ENCODE measurements around the gene ANGPT4.
"Not testable (repeated sequence)": the region's sequence is repeated elsewhere in the genome, so short reads cannot be mapped to it uniquely, and the experiment has no call there.

Gene ANGPT4

DNA sequence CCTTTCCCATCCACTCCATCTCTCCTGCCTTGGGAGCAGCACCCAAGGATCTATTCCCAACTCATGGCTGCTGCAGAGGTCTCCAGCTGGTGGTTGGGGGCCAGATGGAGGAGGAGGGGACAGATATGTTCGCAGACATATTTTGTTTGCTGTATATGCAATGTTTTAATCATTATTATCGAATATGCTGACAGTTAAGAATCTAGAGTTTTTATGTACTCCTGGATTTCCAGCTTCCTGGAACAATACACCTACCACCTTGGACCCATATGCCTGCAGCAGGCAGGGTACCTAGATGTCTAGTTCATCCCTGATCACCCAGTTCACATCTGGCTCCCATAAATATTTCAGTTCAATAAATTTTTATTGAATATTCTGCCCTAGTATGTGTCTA is 73.6 kb downstream of the ANGPT4 start:
- no peak for FAIRE-seq

DNA sequence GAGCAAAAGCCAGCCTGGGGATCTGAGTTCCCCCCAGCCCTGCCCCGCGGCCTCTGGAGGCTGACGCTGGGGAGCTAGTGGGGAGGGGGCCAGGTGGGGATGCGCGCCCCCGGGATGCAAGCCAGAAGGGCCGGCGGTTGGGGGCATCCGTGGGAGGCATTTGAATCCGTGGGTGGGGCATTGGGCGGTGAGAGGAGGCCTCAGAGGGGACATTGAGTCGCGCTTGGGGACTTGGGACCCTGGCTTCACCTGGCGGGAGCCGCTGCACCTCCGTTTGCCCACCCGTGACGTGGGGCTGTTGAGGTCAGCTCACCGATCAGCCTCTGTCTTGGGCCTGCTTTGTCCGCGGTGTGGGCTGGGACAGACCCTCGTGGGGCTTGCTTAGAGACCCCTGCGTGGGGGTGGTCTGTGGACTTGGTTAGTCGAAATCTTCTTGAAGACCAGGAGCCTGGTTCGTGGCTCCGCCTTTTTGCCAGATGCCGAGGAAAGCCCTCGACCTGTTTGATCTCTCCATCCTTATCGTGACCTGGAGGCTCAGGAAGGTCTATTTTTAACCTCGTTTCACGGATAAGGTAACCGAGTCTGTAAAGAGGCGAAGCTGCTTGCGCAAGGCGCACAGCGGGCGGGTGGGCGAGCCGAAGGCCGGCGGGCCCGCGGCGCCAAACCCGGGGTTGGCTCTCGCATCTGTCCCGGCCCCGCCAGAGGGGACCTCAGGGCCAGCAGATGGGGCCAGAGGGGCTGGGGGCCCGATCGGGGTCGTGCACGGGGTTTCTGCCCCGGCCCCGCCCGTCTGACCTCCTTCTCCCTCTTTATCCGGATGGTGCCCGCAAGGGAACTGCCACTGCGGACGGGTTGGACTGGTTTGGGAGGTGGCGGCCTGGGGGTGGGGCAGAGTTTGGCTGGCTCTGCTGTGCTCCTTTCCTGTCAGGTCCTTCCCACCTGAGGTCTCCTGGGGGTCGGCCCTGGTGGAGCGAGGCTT is 74.3 kb downstream of the ANGPT4 start:
- no peak for FAIRE-seq

- no peak for FAIRE-seq
Measured at GRCh38 chr20:840858-841567, 75.1 kb downstream of the ANGPT4 start.

GRCh38 chr20:840503-840857 is 75.7 kb downstream of the ANGPT4 start:
- no peak for FAIRE-seq

DNA sequence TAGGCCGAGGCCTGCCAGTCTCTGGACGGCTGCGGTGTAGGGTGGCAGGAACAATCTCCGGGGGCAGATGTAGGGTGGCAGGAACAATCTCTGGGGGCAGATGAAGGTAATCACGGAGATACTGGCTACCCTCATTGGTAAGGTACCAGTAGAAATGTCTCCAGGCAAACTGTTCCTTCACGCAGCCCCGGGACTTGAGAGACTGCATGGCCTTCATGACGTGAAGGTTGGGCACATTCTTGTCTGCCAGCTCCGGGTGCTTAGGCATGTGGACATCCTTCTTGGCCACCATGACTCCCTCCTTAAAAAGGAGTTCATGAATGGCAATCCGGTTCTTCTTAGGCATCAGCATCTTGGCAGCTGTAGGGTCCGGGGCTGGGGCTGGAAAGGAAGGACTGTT is 76.5 kb downstream of the ANGPT4 start:
- no peak for FAIRE-seq

DNA sequence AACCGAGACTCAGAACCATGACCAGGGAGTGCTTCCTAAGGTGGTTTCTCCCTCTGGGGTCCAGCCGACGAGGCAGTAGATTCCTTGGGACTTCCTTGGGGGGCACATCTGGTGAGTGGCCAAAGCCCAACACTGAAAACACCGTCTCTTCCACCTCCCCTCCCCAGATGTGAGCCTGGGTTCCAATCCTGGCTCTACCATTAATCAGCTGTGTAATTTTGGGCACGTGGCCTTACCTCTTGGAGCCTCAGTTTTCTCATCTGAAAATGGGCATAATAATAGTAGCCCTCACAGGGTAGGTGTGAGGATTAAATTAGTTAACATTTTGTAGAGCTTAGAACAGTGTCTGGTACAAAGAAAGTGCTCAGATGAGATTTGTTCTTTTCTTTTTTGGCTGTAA is 77.1 kb downstream of the ANGPT4 start:
- FAIRE-seq: no peak

GRCh38 chr20:836190-836589 is 79.9 kb downstream of the ANGPT4 start:
- FAIRE-seq: no peak

- no peak for FAIRE-seq
Measured at GRCh38 chr20:835608-836045, 80.5 kb downstream of the ANGPT4 start.

DNA sequence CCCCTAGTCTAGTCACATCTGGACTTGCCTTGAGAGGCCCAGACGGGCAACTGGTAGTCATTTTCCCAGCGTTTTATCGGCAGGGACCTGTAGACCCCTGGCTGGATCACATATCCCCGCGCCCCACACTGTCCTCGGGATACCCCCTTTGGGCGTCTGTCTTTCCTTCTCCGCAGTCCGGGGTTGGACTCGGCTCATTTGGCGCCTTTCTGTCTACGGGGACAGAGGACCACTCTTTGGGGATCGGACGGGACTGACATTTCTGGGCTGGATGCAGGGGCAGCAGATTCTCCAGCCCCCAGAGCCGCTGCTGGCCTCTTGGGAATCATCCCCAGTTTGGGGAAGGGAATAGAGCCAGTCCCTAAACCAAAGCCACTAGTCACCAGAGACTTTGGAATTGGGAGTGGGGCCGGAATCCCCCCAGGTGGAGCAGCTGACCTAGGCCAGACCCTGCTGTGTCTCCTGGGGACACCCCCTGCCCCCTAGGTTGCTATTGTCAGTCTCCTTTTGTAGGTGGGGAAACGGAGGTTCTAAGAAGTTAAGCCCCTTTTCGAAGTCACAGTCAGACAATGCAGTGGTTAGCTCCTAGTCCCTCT is 81.9 kb downstream of the ANGPT4 start:
- FAIRE-seq: no peak

- FAIRE-seq: no peak
Measured at GRCh38 chr20:833450-834150, 82.5 kb downstream of the ANGPT4 start, which contains the start of gene FAM110A. FAM110A (plus strand) TSS chr20:833715; CDS start chr20:844805, 11,090 bp downstream.

GRCh38 chr20:833121-833449 is 83.0 kb downstream of the ANGPT4 start:
- FAIRE-seq: no peak

GRCh38 chr20:831956-832355 is 84.2 kb downstream of the ANGPT4 start:
- FAIRE-seq: no peak

DNA sequence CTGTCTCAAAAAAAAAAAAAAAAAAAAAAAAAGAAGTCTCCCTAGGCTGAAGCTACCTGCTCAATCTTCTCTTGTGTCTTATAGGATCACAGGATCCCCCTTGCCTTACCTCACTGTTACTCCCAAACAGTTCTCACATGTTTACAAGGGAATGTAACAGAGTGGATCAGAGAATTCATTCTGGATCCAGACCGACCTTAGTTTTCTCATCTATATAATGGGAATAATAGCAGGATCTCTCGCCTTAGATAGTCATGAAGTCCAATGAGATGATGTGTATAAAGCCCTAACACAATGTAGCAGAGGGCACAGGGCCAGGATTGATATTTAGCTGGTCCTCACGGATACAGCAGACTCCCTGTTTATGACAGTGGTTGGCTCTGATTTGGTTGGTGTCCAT is 84.9 kb downstream of the ANGPT4 start:
- FAIRE-seq: no peak

GRCh38 chr20:830011-830521 is 86.1 kb downstream of the ANGPT4 start:
- no peak for FAIRE-seq

- no peak for FAIRE-seq
Measured at GRCh38 chr20:829551-829950, 86.6 kb downstream of the ANGPT4 start.

DNA sequence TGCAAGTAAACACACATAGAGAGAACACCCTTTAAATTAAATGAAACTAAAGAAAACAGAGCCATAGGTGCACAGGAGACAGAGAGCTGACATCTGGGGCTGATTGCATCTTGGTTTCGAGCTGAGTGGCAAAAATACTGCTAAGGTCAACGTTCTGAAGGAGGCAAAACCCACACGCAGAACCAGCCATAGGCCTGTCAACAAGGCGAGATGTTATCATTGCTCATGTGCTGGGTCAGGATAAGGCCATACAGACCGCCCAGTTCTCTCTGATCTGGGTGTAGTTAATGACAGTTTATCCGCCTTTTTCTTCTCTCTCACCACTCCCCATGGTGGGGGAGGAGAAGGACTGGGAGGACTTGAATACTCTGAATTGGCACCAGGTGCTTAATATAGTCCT is 87.1 kb downstream of the ANGPT4 start:
- FAIRE-seq: no peak

DNA sequence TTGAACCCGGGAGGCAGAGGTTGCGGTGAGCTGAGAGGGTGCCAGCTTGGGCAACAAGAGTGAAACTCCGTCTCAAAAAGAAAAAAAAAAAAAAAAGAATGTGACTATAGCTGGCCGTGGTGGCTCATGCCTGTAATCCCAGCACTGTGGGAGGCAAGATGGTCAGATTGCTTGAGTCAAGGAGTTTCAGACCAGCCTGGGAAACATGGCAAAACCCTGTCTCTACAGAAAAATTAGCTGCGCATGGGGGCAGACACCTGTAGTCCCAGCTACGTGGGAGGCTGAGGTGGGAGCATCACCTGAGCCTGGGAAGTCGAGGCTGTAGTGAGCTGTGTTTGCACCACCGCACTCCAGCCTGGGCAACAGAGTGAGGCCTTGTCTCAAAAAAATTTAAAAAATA is 88.2 kb downstream of the ANGPT4 start:
- FAIRE-seq: not testable (repeated sequence)

- FAIRE-seq: no peak
Measured at GRCh38 chr20:826695-827323, 89.3 kb downstream of the ANGPT4 start.

DNA sequence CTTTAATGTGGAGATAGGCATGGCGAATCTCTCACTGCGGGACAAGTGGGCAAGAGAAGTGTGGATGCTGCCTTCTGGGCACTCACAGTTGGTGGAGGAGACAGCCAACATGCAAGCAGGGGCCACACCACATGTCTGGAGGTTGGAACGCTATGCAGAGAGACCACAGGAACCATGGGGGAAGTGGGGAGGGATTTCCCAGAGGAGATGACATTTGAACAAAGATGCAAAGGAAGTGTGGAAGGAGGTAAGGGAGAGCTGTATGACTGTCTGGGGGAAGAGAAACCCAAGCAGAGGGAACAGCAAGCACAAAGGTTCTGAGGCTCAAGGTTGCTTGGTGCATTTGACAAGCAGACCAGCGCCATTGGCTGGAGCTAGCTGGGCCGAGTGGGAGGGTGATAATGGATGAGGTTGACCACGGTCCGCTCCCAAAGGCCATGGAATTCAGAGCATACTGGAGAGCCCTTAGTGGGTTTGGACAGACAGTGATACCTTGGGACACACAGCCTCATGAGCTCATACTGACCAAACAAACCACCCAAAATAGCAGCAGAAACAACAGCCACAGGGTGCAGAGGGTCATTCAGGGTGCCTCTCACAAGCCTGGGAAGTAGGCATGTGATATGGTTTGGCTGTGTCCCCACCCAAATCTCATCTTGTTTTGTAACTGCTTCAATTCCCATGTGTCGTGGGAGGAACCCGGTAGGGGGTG is 90.3 kb downstream of the ANGPT4 start:
- FAIRE-seq: no peak

DNA sequence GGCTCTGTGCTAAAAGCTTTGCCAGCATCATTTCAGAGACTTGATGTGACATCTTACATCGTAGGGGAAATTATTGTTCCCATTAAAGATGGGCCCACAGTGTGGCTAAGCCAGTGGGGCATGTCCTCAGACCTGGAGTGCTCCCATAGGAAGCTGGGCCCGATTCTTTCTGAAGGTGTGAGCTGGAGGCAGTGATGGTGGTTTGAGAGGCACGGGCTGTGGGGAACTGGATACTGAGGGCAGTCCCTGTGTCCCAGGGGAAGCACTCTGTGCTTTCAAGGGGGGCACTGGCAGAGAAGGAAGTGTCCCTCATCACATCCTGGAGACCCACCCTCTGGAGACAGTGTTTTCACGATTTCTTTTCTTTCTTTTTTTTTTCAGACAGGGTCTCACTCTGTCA is 91.2 kb downstream of the ANGPT4 start:
- FAIRE-seq: no peak

DNA sequence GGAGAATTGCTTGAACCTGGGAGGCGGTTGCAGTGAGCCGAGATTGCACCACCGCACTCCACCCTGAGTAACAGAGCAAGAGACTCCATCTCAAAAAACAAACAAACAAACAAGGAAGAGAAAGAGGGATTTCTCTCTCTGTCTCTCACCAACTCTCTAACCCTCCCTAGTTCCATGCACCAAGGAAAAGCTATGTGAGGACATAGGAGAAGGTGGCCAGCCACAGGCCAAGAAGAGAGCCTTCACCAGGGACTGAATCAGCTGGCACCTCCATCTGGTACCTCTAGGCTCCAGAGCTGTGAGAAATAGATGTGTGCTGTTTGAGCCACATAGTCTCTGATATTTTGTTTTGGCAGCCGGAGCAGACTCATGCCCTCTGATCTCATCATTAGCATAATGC is 91.6 kb downstream of the ANGPT4 start:
- FAIRE-seq: no peak

DNA sequence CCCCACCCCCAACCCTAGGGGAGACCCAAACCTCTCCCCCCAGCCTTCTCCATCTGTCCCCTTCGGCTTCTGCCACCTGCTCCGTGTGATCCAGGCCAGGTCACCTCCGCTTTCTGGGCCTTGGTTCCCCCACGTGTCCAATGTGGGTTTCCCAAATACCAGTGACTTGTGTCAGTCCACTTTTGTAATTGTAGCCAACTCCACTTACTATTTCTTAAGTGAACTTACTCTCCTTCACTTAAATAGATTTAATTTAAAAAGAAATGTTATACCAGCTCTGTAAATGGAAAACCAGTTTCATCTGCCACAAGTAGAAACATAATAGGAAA is 92.6 kb downstream of the ANGPT4 start:
- no peak for FAIRE-seq
